Epithelial cell of esophagus (primary cell): ENCODE measurements around the gene CFAP157.

Experiments used
- DNase-seq: peaks from one replicate; pipeline ENCODE4 v3.0.0; 2010; ENCODE audit warnings: low read depth
- H3K4me3 ChIP-seq: 2 replicates; pipeline ENCODE4 v1.5.1; 2011; ENCODE audit warnings: mild to moderate bottlenecking, low read length, control low read depth
- CTCF ChIP-seq: IDR thresholded peaks from 2 replicates; pipeline ENCODE4 v1.5.1; 2011; ENCODE audit warnings: low read depth, mild to moderate bottlenecking, low read length, control low read depth, inconsistent platforms; ENCODE audit not compliant: insufficient read depth; ENCODE audit errors: missing control alignments

CFAP157 gene

GRCh38 chr9:127682351-127683136, 24.2 kb upstream of the CFAP157 start:
- no peak for TF ChIP-seq CTCF
- no peak overlapping the region for H3K4me3 ChIP-seq
- DNase-seq: no peak

- no peak for TF ChIP-seq CTCF
- no peak for DNase-seq
- no peak overlapping the region for H3K4me3 ChIP-seq
Observed at GRCh38 chr9:127683723-127684122, 23.1 kb upstream of the CFAP157 start.

GRCh38 chr9:127684576-127684975, 22.2 kb upstream of the CFAP157 start:
- peak; percentile 31 for DNase-seq
- TF ChIP-seq CTCF: no peak

GRCh38 chr9:127686461-127687393, 20.1 kb upstream of the CFAP157 start:
- H3K4me3 ChIP-seq: no peak overlapping the region
- no peak for DNase-seq
- TF ChIP-seq CTCF: no peak

More at GRCh38 chr9:127684576-127684975, 22.2 kb upstream of the CFAP157 start:
- H3K4me3 ChIP-seq: no peak overlapping the region

GRCh38 chr9:127689329-127690000, 17.3 kb upstream of the CFAP157 start:
- no peak for TF ChIP-seq CTCF
- no peak overlapping the region for H3K4me3 ChIP-seq
- no peak for DNase-seq

GRCh38 chr9:127690735-127691134, 16.1 kb upstream of the CFAP157 start:
- no peak for DNase-seq
- no peak overlapping the region for H3K4me3 ChIP-seq
- no peak for TF ChIP-seq CTCF
